ENCODE data around the gene BTNL3. TPM values are rescaled to one million over a fixed set of nuclear protein-coding genes. Genes with fewer than 3 reads are reported as not detected.
"Not testable (repeated sequence)": the region's sequence is repeated elsewhere in the genome, so short reads cannot be mapped to it uniquely, and the experiment has no call there.

Gene BTNL3
- total RNA-seq, 4 donors from 2014 or later, result 0.17 TPM; not detected in 3

DNA sequence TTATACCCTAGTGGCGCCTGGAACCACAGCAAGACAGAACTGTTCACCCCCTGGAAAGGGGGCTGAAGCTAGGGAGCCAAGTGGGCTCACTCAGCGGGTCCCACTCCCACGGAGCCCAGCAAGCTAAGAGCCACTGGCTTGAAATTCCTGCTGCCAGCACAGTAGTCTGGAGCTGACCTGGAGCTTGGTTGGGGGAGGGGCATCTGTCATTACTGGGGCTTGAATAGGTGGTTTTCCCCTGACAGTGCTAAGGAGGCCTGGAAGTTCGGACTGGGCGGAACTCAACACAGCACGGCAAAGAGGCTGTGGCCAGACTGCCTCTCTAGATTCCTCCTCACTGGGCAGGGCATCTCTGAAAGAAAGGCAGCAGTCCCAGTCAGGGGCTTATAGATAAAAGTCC is 19.5 kb downstream of the BTNL3 start:
- H3K4me1 ChIP-seq, result no peaks in the 10 kb centered on the region
- no peak overlapping the region for H3K27ac ChIP-seq
- no peaks in the 10 kb centered on the region for H3K9me3 ChIP-seq
- intact Hi-C loops (cut with DNase I; ENCODE audit: low total_unique reads) (loop anchor here (2.0 kb wide), 1 partner anchor 63 kb away; no protein-coding TSS in a partner anchor), in situ Hi-C loops (cut with MboI; ENCODE audit: low sequenced_read_pairs in 4 of 4) (loop anchor here in 2 of 4 donors (5.0 to 10.0 kb wide), 2 partner anchors 63 to 66 kb away; no protein-coding TSS in a partner anchor)
- TF ChIP-seq, protein P1, sequence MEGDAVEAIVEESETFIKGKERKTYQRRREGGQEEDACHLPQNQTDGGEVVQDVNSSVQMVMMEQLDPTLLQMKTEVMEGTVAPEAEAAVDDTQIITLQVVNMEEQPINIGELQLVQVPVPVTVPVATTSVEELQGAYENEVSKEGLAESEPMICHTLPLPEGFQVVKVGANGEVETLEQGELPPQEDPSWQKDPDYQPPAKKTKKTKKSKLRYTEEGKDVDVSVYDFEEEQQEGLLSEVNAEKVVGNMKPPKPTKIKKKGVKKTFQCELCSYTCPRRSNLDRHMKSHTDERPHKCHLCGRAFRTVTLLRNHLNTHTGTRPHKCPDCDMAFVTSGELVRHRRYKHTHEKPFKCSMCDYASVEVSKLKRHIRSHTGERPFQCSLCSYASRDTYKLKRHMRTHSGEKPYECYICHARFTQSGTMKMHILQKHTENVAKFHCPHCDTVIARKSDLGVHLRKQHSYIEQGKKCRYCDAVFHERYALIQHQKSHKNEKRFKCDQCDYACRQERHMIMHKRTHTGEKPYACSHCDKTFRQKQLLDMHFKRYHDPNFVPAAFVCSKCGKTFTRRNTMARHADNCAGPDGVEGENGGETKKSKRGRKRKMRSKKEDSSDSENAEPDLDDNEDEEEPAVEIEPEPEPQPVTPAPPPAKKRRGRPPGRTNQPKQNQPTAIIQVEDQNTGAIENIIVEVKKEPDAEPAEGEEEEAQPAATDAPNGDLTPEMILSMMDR (IDR thresholded peaks at IDR 0.05 in 4 of 5, conservative IDR thresholded peaks at IDR 0.05 in 1 of 5), result no peak
- TF ChIP-seq POLR2A (IDR thresholded peaks at IDR 0.05), result no peak
- H3K36me3 ChIP-seq, result no peaks in the 10 kb centered on the region
- DNase-seq (no peak), ATAC-seq (no peak)
- H3K4me3 ChIP-seq, result no peak overlapping the region
- H3K27me3 ChIP-seq, result no peaks in the 10 kb centered on the region

DNA sequence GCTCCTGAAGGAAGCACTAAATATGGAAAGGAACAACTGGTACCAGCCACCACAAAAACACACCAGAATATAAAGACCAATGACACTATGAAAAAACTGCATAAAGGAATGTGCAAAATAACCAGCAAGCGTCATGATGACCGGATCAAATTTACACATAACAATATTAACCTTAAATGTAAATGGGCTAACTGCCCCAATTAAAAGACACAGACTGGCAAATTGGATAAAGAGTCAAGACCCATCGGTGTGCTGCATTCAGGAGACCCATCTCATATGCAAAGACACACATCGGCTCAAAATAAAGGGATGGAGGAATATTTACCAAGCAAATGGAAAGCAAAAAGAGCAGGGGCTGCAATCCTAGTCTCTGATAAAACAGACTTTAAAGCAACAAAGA is 21.4 kb downstream of the BTNL3 start:
- H3K36me3 ChIP-seq; H3K9me3 ChIP-seq; intact Hi-C loops (cut with DNase I; ENCODE audit: low total_unique reads); H3K27ac ChIP-seq; DNase-seq; H3K4me1 ChIP-seq; H3K27me3 ChIP-seq; ATAC-seq; H3K4me3 ChIP-seq; in situ Hi-C loops (cut with MboI; ENCODE audit: low sequenced_read_pairs in 4 of 4): not testable (repeated sequence)

DNA sequence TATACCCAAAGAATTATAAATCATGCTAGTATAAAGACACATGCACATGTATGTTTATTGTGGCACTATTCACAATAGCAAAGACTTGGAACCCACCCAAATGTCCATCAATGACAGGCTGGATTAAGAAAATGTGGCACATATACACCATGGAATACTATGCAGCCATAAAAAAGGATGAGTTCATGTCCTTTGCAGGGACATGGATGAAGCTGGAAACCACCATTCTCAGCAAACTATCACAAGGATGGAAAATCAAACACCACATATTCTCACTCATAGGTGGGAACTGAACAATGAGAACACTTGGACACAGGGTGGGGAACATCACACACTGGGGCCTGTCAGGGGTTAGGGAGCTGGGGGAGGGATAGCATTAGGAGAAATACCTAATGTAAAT is 26.0 kb downstream of the BTNL3 start:
- H3K9me3 ChIP-seq; DNase-seq; H3K27me3 ChIP-seq; in situ Hi-C loops (cut with MboI; ENCODE audit: low sequenced_read_pairs in 4 of 4); intact Hi-C loops (cut with DNase I; ENCODE audit: low total_unique reads); H3K36me3 ChIP-seq; H3K27ac ChIP-seq; H3K4me1 ChIP-seq; H3K4me3 ChIP-seq; ATAC-seq: not testable (repeated sequence)

DNA sequence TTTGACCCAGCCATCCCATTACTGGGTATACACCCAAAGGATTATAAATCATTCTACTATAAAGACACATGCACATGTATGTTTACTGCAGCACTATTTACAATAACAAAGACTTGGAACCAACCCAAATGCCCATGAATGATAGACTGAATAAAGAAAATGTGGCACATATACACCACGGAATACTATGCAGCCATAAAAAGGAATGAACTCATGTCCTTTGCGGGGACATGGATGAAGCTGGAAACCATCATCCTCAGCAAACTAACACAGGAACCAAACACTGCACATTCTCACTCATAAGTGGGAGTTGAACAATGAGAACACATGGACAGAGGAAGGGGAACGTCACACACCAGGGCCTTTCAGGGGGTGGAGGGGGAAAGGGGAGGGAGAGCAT is 28.8 kb downstream of the BTNL3 start:
- H3K4me1 ChIP-seq; H3K4me3 ChIP-seq; H3K27ac ChIP-seq; in situ Hi-C loops (cut with MboI; ENCODE audit: low sequenced_read_pairs in 4 of 4); H3K27me3 ChIP-seq; intact Hi-C loops (cut with DNase I; ENCODE audit: low total_unique reads); DNase-seq; H3K36me3 ChIP-seq; ATAC-seq; H3K9me3 ChIP-seq: not testable (repeated sequence)

DNA sequence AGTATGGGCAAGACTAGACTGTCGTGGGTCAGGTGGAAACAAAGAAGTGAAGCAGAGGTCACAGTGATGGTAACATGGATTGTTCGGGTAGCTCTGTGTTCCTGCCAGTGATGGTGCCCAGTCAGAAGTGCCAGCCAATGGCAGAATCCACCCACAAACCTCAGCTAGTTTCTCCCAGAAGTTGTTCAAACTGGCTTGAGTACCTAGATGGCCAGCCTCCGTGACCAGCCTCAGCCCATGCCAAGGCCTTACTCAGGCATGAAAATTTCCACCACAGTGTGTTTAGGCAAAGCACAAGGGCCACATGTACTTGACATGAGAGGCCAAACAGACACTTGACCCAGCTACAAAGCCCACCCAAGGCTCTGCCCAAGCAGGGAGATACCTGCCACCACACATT is 32.0 kb downstream of the BTNL3 start:
- intact Hi-C loops (cut with DNase I; ENCODE audit: low total_unique reads) (no loop called here), in situ Hi-C loops (cut with MboI; ENCODE audit: low sequenced_read_pairs in 4 of 4) (no loop called here)
- ATAC-seq (no peak), DNase-seq (no peak)
- H3K36me3 ChIP-seq, result no peaks in the 10 kb centered on the region
- peaks cover 0 to 11% (median 0%) of the 10 kb centered on the region in 3 donors for H3K9me3 ChIP-seq
- no peaks in the 10 kb centered on the region for H3K4me1 ChIP-seq
- no peak overlapping the region for H3K4me3 ChIP-seq
- no peak for TF ChIP-seq POLR2A (IDR thresholded peaks at IDR 0.05)
- TF ChIP-seq, protein P1 (IDR thresholded peaks at IDR 0.05 in 4 of 5, conservative IDR thresholded peaks at IDR 0.05 in 1 of 5), result no peak
- no peak overlapping the region for H3K27ac ChIP-seq
- H3K27me3 ChIP-seq, result peaks cover 0 to 3% (median 0%) of the 10 kb centered on the region in 3 donors

DNA sequence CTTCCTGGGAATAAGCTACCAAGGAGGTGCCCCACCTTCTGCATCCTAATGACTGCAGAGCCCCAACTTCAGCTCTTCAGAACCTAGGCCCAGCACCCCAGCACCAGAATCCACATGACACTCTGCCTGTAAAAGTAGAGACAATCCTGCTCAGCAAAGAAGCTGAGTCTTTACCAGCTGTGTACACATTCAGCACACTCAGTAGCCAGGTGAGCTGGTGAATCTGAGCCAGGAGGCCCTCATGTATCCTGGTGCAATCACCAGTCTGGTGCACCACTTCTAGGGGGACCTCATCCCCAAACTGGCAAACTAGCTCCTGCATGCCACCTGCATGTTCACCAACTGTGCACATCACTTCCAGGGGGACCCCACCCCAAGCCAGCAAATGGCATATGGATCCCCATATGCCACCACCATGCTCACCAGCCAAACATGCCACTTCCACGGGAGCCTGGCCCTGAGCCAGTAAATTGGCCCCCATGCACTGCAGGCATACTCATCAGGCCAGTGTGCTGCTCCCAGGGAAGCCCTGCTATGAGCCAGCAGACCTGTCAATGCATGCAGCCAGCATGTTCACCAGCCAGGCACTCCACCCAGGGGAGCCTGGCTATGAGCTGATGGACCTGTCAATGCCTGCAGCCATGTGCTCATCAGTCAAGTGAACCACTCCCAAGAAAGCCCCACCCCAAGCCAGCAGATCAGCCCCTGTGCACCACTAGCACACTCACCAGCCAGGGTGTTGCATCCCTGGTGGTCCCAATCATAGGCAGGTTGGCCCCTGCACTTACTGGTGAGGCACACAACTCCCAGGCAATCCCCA is 35.8 kb downstream of the BTNL3 start:
- DNase-seq, result no peak
- no peaks in the 10 kb centered on the region for H3K4me1 ChIP-seq
- peaks cover 0 to 11% (median 0%) of the 10 kb centered on the region in 3 donors for H3K9me3 ChIP-seq
- TF ChIP-seq, protein P1 (IDR thresholded peaks at IDR 0.05 in 4 of 5, conservative IDR thresholded peaks at IDR 0.05 in 1 of 5), result no peak
- no peak for TF ChIP-seq POLR2A (IDR thresholded peaks at IDR 0.05)
- intact Hi-C loops (cut with DNase I; ENCODE audit: low total_unique reads), result no loop called here
- no peak overlapping the region for H3K4me3 ChIP-seq
- no peak for ATAC-seq
- no peak overlapping the region for H3K27ac ChIP-seq
- in situ Hi-C loops (cut with MboI; ENCODE audit: low sequenced_read_pairs in 4 of 4), result no loop called here
- peaks cover 0 to 3% (median 0%) of the 10 kb centered on the region in 3 donors for H3K27me3 ChIP-seq
- no peaks in the 10 kb centered on the region for H3K36me3 ChIP-seq

All from gastrocnemius medialis (tissue), 4 donors.